GM18511 (cell line): ENCODE results near the gene SLX4IP.

Experiments
- ATAC-seq: cut with Tn5 transposase; IDR thresholded peaks from one replicate; pipeline ENCODE4 v1.9.1; 2021; ENCODE audit warnings: mild to moderate bottlenecking, moderate library complexity; ENCODE audit not compliant: unreplicated experiment

Gene SLX4IP

GRCh38 chr20:10625641-10626040 is 190.5 kb downstream of the SLX4IP start:
- ATAC-seq: no peak

GRCh38 chr20:10626896-10627295 is 191.8 kb downstream of the SLX4IP start:
- ATAC-seq: no peak

- no peak for ATAC-seq
Measured at GRCh38 chr20:10629946-10630650, 195.0 kb downstream of the SLX4IP start.

GRCh38 chr20:10631126-10631525 is 196.0 kb downstream of the SLX4IP start:
- ATAC-seq: no peak

GRCh38 chr20:10632721-10633509 is 197.8 kb downstream of the SLX4IP start:
- no peak for ATAC-seq

GRCh38 chr20:10633718-10634117 is 198.6 kb downstream of the SLX4IP start:
- no peak for ATAC-seq

GRCh38 chr20:10634211-10634610 is 199.1 kb downstream of the SLX4IP start:
- ATAC-seq: no peak

GRCh38 chr20:10634683-10635411 is 199.7 kb downstream of the SLX4IP start:
- no peak for ATAC-seq

- no peak for ATAC-seq
Measured at GRCh38 chr20:10635476-10636208, 200.5 kb downstream of the SLX4IP start.

GRCh38 chr20:10636326-10636818 is 201.3 kb downstream of the SLX4IP start:
- no peak for ATAC-seq

GRCh38 chr20:10637031-10637559 is 202.0 kb downstream of the SLX4IP start:
- ATAC-seq: no peak

- ATAC-seq: no peak
Measured at GRCh38 chr20:10637563-10637962, 202.5 kb downstream of the SLX4IP start.

- ATAC-seq: no peak
Measured at GRCh38 chr20:10639077-10639736, 204.1 kb downstream of the SLX4IP start.

- no peak for ATAC-seq
Measured at GRCh38 chr20:10639737-10640556, 204.8 kb downstream of the SLX4IP start.

GRCh38 chr20:10640897-10641296 is 205.8 kb downstream of the SLX4IP start:
- ATAC-seq: no peak

GRCh38 chr20:10641467-10641866 is 206.4 kb downstream of the SLX4IP start:
- ATAC-seq: no peak

- ATAC-seq: no peak
Measured at GRCh38 chr20:10641893-10642292, 206.8 kb downstream of the SLX4IP start.

- ATAC-seq: no peak
Measured at GRCh38 chr20:10642856-10643559, 207.9 kb downstream of the SLX4IP start.

GRCh38 chr20:10643560-10643873 is 208.4 kb downstream of the SLX4IP start:
- no peak for ATAC-seq
